IPS-11a (cell line): Measurements from ENCODE around the gene ZNF107.

ENCODE experiments used
- H3K4me3 ChIP-seq: one replicate; pipeline ENCODE4 v1.5.1; 2013; ENCODE audit warnings: low read depth, low read length, control low read depth

Gene ZNF107

GRCh38 chr7:64665980-64666662, at the start of gene ZNF107:
TSS of gene ZNF107 (plus strand) at chr7:64666133. CDS start at chr7:64666283, 150 bp downstream.
- H3K4me3 ChIP-seq, result peak within 1 kb of the TSS; percentile 81

- no peak overlapping the region for H3K4me3 ChIP-seq
These were observed 47.0 kb upstream of the ZNF107 start for GRCh38 chr7:64618785-64619456.

GRCh38 chr7:64619705-64620104, 46.2 kb upstream of the ZNF107 start:
- no peak overlapping the region for H3K4me3 ChIP-seq

GRCh38 chr7:64621656-64622055, 44.3 kb upstream of the ZNF107 start:
- H3K4me3 ChIP-seq, result no peak overlapping the region

GRCh38 chr7:64625114-64626082, 40.5 kb upstream of the ZNF107 start:
- H3K4me3 ChIP-seq, result no peak overlapping the region

GRCh38 chr7:64626083-64626469, 39.9 kb upstream of the ZNF107 start:
- no peak overlapping the region for H3K4me3 ChIP-seq

GRCh38 chr7:64626557-64626956, 39.4 kb upstream of the ZNF107 start:
- no peak overlapping the region for H3K4me3 ChIP-seq

- H3K4me3 ChIP-seq, result no peak overlapping the region
These were observed 37.7 kb upstream of the ZNF107 start for GRCh38 chr7:64628192-64628591.

GRCh38 chr7:64628721-64629120, 37.2 kb upstream of the ZNF107 start:
- no peak overlapping the region for H3K4me3 ChIP-seq

GRCh38 chr7:64630496-64630895, 35.4 kb upstream of the ZNF107 start:
- no peak overlapping the region for H3K4me3 ChIP-seq

GRCh38 chr7:64632029-64632428, 33.9 kb upstream of the ZNF107 start:
- H3K4me3 ChIP-seq, result no peak overlapping the region

- no peak overlapping the region for H3K4me3 ChIP-seq
These were observed 32.5 kb upstream of the ZNF107 start for GRCh38 chr7:64633401-64633800.

- no peak overlapping the region for H3K4me3 ChIP-seq
These were observed 31.4 kb upstream of the ZNF107 start for GRCh38 chr7:64634406-64635062.

- H3K4me3 ChIP-seq, result no peak overlapping the region
These were observed 29.5 kb upstream of the ZNF107 start for GRCh38 chr7:64636386-64636785.

- H3K4me3 ChIP-seq, result no peak overlapping the region
These were observed 28.1 kb upstream of the ZNF107 start for GRCh38 chr7:64637521-64638445.

GRCh38 chr7:64638822-64639221, 27.1 kb upstream of the ZNF107 start:
- no peak overlapping the region for H3K4me3 ChIP-seq

- no peak overlapping the region for H3K4me3 ChIP-seq
These were observed 26.5 kb upstream of the ZNF107 start for GRCh38 chr7:64639267-64640001.

GRCh38 chr7:64640504-64640903, 25.4 kb upstream of the ZNF107 start:
- no peak overlapping the region for H3K4me3 ChIP-seq

- no peak overlapping the region for H3K4me3 ChIP-seq
These were observed 23.9 kb upstream of the ZNF107 start for GRCh38 chr7:64642046-64642445.
